Subcutaneous adipose tissue (tissue), 4 donors: Measurements from ENCODE around the gene CACNA1B. TPM values are rescaled to one million over a fixed set of nuclear protein-coding genes. Genes with fewer than 3 reads are reported as not detected.

ENCODE experiments used
- total RNA-seq, 4 donors: library from RNA; depleted of rRNA; stranded (reverse); fragments of >200 nt; gene quantifications; one replicate each; pipeline ENCODE4 v1.1.0, GENCODE V29; 2016
- TF ChIP-seq, protein P1 (sequence below): fragments of 450-650 bp; IDR thresholded peaks from one replicate; pipeline ENCODE4 v1.5.1; 2016; ENCODE audit warnings: low read depth, mild to moderate bottlenecking, control low read depth, antibody characterized with exemption, moderate library complexity

The CACNA1B gene
- total RNA-seq, 4 donors from 2014 or later = not detected

DNA sequence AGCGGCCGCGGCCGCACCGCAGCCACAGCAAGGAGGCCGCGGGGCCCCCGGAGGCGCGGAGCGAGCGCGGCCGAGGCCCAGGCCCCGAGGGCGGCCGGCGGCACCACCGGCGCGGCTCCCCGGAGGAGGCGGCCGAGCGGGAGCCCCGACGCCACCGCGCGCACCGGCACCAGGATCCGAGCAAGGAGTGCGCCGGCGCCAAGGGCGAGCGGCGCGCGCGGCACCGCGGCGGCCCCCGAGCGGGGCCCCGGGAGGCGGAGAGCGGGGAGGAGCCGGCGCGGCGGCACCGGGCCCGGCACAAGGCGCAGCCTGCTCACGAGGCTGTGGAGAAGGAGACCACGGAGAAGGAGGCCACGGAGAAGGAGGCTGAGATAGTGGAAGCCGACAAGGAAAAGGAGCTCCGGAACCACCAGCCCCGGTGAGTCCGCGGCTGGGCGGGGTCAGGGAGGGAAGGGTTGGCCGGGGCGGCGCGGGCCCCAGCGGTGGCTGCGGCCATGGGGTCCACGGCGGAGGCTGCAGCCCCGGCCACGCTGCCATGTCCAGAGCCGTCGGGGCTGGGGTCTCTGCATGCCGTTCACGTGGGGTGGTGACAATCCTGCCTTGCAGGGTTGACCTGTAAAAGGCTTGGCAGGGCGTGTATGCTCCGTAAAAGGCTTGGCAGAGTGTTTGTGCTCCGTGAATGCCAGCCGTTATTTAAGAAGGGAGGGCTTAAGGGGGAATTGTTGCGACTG lies 146.0 kb downstream of the CACNA1B start:
- TF ChIP-seq, protein P1, sequence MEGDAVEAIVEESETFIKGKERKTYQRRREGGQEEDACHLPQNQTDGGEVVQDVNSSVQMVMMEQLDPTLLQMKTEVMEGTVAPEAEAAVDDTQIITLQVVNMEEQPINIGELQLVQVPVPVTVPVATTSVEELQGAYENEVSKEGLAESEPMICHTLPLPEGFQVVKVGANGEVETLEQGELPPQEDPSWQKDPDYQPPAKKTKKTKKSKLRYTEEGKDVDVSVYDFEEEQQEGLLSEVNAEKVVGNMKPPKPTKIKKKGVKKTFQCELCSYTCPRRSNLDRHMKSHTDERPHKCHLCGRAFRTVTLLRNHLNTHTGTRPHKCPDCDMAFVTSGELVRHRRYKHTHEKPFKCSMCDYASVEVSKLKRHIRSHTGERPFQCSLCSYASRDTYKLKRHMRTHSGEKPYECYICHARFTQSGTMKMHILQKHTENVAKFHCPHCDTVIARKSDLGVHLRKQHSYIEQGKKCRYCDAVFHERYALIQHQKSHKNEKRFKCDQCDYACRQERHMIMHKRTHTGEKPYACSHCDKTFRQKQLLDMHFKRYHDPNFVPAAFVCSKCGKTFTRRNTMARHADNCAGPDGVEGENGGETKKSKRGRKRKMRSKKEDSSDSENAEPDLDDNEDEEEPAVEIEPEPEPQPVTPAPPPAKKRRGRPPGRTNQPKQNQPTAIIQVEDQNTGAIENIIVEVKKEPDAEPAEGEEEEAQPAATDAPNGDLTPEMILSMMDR = no peak

DNA sequence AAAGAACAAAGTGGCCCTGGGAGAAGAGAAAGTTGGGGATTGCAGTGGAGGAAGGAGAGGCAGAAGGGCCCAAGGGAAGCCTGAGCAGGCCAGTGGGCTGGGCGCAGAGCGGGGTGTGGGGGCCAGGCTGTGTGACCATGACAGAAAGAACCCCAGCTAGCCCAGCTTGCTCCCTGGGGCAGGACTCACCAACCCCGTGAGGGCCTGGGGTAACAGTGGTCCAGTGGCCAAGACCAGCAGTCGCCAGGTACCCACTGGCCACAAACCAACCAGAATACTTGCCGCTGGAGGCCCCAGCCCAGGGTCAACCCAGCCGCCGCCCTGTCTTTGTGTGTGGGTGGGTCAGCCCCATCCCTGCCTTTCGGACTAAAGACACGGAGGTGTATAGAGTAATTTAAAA lies 146.5 kb downstream of the CACNA1B start:
- TF ChIP-seq, protein P1 = no peak

DNA sequence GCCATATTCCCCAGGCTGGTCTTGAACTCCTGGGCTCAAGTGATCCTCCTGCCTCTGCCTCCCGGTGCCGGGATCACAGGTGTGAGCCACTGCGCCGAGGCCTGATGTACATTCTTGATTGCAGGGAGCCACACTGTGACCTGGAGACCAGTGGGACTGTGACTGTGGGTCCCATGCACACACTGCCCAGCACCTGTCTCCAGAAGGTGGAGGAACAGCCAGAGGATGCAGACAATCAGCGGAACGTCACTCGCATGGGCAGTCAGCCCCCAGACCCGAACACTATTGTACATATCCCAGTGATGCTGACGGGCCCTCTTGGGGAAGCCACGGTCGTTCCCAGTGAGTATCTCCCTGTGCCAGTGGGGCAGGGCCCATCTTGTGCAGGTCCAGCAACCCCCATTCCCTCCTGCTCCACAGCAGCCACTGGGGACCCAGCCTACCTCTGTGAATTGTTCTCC lies 147.3 kb downstream of the CACNA1B start:
- TF ChIP-seq, protein P1 = no peak

DNA sequence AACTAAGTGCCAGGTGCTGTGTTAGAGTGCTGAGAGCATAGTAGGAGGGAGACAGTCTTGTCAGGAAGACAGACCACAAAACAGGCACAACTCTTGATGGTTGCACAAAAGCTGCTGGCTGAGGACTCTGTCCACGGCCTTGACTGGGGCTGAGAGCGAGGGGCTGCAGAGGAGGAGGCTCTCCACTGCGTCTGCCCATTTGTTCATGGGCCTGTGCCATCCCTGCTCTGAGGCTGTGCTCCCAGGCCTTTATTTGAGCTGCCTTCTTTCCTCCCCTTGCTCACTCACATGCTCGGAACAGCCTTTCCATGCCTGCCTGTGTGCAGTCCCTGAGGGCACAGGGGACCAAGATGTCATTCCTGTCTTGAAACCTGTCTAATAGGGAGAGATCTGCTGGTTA lies 147.8 kb downstream of the CACNA1B start:
- TF ChIP-seq, protein P1 = no peak

DNA sequence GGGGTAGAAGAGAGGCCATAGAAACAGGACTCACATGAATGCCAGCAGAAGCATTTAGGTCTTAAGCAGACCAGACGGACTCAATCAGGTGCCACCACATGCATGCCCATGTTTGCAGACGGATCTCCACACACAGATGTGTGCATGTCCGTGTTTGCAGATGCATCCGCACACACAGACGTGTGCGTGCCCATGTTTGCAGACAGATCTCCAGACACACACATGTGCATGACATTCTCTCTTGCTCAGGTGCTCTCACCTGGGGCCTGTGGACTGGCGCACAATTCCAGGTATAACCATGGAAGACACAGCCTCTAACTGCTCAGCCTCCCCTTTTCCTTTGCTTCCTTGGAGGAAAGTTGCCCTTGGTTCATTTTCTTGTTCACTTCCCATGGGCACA lies 148.3 kb downstream of the CACNA1B start:
- TF ChIP-seq, protein P1 = no peak

DNA sequence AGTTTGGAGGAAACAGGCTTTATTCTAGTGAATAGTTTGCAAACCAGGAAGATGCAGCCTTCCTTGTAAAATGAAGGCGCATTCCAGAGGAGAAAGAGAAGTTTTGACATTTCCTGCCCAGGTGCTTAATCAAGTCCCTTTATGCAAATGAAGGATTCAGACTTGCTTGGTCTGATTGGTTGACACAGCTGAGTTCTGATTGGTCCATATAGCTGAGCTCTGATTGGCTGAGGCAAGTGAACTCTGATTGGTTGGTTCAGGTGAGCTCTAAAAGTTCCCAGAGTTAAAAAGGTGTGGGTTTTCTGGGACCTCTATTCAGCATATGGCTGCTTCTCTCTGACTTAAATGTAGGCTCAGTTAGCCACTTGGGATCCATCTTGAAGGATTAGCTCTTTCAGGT lies 151.0 kb downstream of the CACNA1B start:
- TF ChIP-seq, protein P1 = no peak

DNA sequence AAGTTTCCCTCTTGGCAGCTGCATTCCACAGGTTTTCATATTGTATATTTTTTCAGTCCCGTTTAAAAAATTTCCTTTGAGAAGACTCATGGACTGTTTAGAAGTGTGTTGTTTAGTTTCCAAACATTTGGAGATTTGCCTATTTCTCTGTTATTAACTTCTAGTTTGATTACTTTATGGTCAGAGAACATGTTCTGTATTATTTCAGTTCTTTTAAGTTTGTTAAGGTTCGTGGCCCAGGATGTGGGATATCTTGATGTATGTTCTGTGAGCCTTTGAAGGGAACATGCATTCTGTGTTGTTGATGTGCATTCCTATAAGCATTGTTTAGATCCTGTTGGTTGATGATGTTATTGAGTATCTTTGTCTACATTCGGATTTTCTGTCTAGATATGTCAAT lies 153.6 kb downstream of the CACNA1B start:
- TF ChIP-seq, protein P1 = no peak
